Spleen (tissue), 11 donors: ENCODE data around the gene SIDT2. TPM values are rescaled to one million over a fixed set of nuclear protein-coding genes. Genes with fewer than 3 reads are reported as not detected.

Experiments used
- DNase-seq: peaks from one replicate; pipeline ENCODE4 v3.0.0-alpha.2; 2020
- H3K27ac ChIP-seq, 8 donors: fragments of 200-600 bp; sonication (generic) in 7 of 8; 1 replicate in 4 of 8; 2 replicates in 4 of 8; pipeline versions ENCODE4 v1.5.0 to v1.8.0; 2016 to 2021; ENCODE audit warnings: inconsistent platforms in 4 of 8, mild to moderate bottlenecking in 4 of 8, moderate library complexity in 1 of 8
- H3K27me3 ChIP-seq, 7 donors: fragments of 200-600 bp; sonication (generic) in 6 of 7; replicated peaks in 1 of 7; 1 replicate in 4 of 7; 2 replicates in 3 of 7; pipeline versions ENCODE4 v1.5.0 to v1.8.0; 2016 to 2021; ENCODE audit warnings: inconsistent platforms in 3 of 7, mild to moderate bottlenecking in 1 of 7
- H3K36me3 ChIP-seq, 6 donors: fragments of 200-600 bp; sonication (generic) in 5 of 6; 1 replicate in 4 of 6; 2 replicates in 2 of 6; pipeline versions ENCODE4 v1.5.0 to v1.8.0; 2016 to 2021; ENCODE audit warnings: inconsistent platforms in 2 of 6
- H3K4me1 ChIP-seq, 6 donors: fragments of 200-600 bp; sonication (generic) in 5 of 6; 1 replicate in 3 of 6; 2 replicates in 3 of 6; pipeline versions ENCODE4 v1.5.0 to v1.8.0; 2016 to 2021; ENCODE audit warnings: inconsistent platforms in 3 of 6
- H3K4me3 ChIP-seq, 8 donors: fragments of 200-600 bp; sonication (generic) in 7 of 8; 1 replicate in 4 of 8; 2 replicates in 4 of 8; pipeline versions ENCODE4 v1.5.0 to v1.8.0; 2016 to 2021; ENCODE audit warnings: inconsistent platforms in 4 of 8, mild to moderate bottlenecking in 4 of 8, moderate library complexity in 2 of 8
- H3K9me3 ChIP-seq, 8 donors: fragments of 200-600 bp; sonication (generic) in 7 of 8; 1 replicate in 4 of 8; 2 replicates in 4 of 8; pipeline versions ENCODE4 v1.5.0 to v1.8.0; 2016 to 2021; ENCODE audit warnings: inconsistent platforms in 4 of 8
- CTCF ChIP-seq, 11 experiments: fragments of 200-600 bp in 7 of 11; fragments of 450-650 bp in 4 of 11; sonication (generic) in 4 of 11; IDR thresholded peaks in 8 of 11; conservative IDR thresholded peaks in 3 of 11; 1 replicate in 7 of 11; 2 replicates in 4 of 11; pipeline versions ENCODE4 v1.4.0 to v1.8.0; 2016 to 2021; ENCODE audit warnings: antibody characterized with exemption in 11 of 11, inconsistent platforms in 4 of 11, mild to moderate bottlenecking in 1 of 11
- POLR2A ChIP-seq, 3 donors: fragments of 450-650 bp; IDR thresholded peaks; one replicate each; pipeline ENCODE4 v1.5.1; 2017; ENCODE audit warnings: antibody characterized with exemption in 3 of 3, mild to moderate bottlenecking in 1 of 3
- POLR2AphosphoS5 ChIP-seq, 3 donors: sonication (generic); formaldehyde crosslinking; IDR thresholded peaks; one replicate each; pipeline ENCODE4 v1.5.1; 2017; ENCODE audit warnings: antibody characterized with exemption in 3 of 3
- WGBS, 5 donors: extraction: QIAGEN DNeasy Blood & Tissue Kit in 3 of 5; methylation state at CpG; one replicate each; pipeline versions ENCODE4 v1.1.5 to v1.1.7; 2013 to 2018; 5-methylcytosine and 5-hydroxymethylcytosine counted together
- intact Hi-C: fragments of 100-400 bp; cut with DNase I; formaldehyde crosslinking; loops from one replicate; pipeline ENCODE4 v1.15.0; 2023; ENCODE audit warnings: low total_unique reads
- polyA plus RNA-seq, 3 donors: library from polyadenylated mRNA; stranded (reverse); fragments of 200-250 nt; gene quantifications; one replicate each; pipeline ENCODE4 v1.2.1, GENCODE V29; 2013
- total RNA-seq, 7 donors: library from RNA; depleted of rRNA in 3 of 7; stranded (reverse); fragments of >200 nt in 3 of 7; fragmentation: NEBNext Ultra II Directional in 4 of 7; extraction: Animal tissue kit (Norgen Biotek cat#: 25700) in 4 of 7; gene quantifications; one replicate each; pipeline versions ENCODE4 v1.1.0 to v1.2.1, GENCODE V29; 2016 to 2021
- donor health status: healthy with polysubstance abuse.
- donor health status: DM: no; HTN: no; CAD: no; lungs with moderate emphysema.
- donor health status: DM: no; HTN: no; CAD: no.
- donor health status: Bipolar disorder and iron deficiency.
- donor health status: healthy.
- donor health status: DM: no; HTN: no; CAD: no.
- donor health status: DM: yes; HTN: yes; CAD: no.

SIDT2 gene
- total and polyA plus RNA-seq, 10 donors, result 21.3 to 83.8 (median 51.8) TPM

DNA sequence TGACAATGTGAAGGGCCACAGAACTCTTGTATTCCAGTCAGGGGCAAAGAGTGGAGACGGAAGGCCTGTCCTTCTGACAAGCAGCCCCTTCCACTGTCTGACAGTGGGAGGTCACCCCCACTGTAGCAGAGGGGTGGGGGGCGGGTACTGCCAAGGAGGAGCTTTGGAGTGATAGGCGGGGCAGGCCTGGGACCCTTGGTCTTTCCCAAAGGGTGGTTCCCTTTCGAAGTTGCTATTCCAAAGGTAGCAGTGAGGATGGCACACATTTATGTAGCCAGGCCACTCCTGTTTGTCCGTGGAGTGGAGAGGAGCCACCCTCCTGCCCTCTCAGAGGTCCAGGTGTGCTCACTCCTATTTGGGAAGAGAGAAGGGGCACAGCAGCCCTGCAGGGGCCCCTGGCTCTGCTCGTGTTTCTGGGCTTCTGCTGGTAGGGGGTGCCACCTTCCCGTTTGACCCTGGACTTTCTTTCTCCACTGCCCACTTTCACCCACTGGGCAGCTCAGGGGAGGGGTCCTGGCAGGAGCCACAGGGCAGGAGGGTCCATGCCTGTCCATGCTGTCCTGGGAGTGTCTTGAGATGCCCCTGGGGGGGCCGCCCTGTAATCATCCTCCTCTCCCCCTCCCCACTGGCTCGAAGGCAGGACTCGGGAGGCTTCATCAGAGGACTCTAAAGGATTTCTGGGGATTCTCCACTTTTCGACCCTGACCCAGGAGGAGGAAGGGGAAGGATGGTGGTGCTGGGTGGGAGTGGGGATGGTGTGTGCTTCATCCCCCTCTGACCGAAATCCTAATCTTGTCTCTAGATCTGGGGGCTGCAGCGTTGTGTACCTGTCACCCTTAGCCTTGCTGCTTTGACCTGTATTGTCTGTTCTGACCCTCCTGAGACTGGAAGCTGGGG, 21.6 kb downstream of the SIDT2 start:
- Histone ChIP-seq H3K9me3 (no peaks in the 10 kb centered on the region), H3K4me3 (peak overlapping the region in 7 of 8 donors; percentile 7 to 57 (median 39)), H3K27ac (peak overlapping the region in 7 of 8 donors; percentile 52 to 81 (median 78)), H3K36me3 (peaks cover 0 to 73% (median 33%) of the 10 kb centered on the region in 6 donors), H3K27me3 (peaks cover 0 to 5% (median 0%) of the 10 kb centered on the region in 7 donors), H3K4me1 (peaks cover 0 to 65% (median 19%) of the 10 kb centered on the region in 6 donors)
- intact Hi-C loops, result no loop called here
- DNase-seq, result no peak
- TF ChIP-seq CTCF (IDR thresholded peaks at IDR 0.05 in 8 of 11, conservative IDR thresholded peaks at IDR 0.05 in 3 of 11), result no peak
- no peak for TF ChIP-seq POLR2AphosphoS5 (IDR thresholded peaks at IDR 0.05)
- TF ChIP-seq POLR2A (IDR thresholded peaks at IDR 0.05), result no peak
- WGBS, 5 donors, result 64 to 77% (median 72%) methylated on average over 12 to 13 of the region's 13 CpGs

GRCh38 chr11:117200813-117201657, 22.5 kb downstream of the SIDT2 start:
- peak in 2 of 3 donors; percentile 25 to 42 for TF ChIP-seq POLR2AphosphoS5 (IDR thresholded peaks at IDR 0.05)
- no peak for TF ChIP-seq CTCF (IDR thresholded peaks at IDR 0.05 in 8 of 11, conservative IDR thresholded peaks at IDR 0.05 in 3 of 11)
- H3K4me1 ChIP-seq, result peaks cover 0 to 69% (median 22%) of the 10 kb centered on the region in 6 donors
- WGBS, 5 donors, result 70 to 93% (median 82%) methylated on average over 12 of the region's 12 CpGs
- H3K27ac ChIP-seq, result peak overlapping the region in 7 of 8 donors; percentile 1 to 81 (median 78)
- H3K9me3 ChIP-seq, result no peaks in the 10 kb centered on the region
- DNase-seq, result no peak
- peak overlapping the region in 7 of 8 donors; percentile 4 to 57 (median 39) for H3K4me3 ChIP-seq
- intact Hi-C loops, result no loop called here
- peaks cover 0 to 5% (median 0%) of the 10 kb centered on the region in 7 donors for H3K27me3 ChIP-seq
- H3K36me3 ChIP-seq, result peaks cover 0 to 73% (median 32%) of the 10 kb centered on the region in 6 donors

DNA sequence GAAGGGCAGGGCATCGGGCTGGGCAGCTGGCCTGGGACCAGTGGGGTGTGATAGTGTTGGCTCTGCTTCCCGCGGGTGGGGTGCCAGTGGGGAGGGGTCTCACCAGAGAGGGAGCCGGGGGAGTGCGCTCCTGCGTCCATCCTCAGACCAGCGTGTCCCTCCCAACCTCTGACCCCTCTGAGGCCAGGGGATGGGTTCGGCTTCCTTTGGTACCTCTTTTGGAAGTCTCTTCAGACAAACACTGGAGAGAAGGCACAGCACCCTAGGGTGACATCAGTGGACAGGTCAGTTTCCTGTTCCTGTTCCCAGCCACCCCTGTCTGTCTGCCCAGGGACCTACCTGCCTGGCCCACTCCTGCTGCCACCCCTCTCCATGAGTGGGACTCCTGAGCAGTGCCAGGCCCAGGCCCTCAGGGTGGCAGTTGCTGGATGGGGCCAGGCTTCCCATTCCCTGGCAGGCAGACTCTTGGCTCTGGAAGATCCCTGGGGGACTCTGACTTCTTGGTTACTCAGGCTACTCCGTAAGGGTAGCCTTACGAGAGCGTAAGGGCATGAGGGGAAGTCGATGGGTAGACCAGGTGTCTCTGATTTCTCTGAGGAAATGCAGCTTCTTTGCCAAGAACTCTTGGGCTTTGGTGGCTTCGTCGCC, 23.2 kb downstream of the SIDT2 start:
- intact Hi-C loops, result no loop called here
- Histone ChIP-seq H3K9me3 (no peaks in the 10 kb centered on the region), H3K4me1 (peaks cover 0 to 69% (median 22%) of the 10 kb centered on the region in 6 donors), H3K36me3 (peaks cover 0 to 68% (median 28%) of the 10 kb centered on the region in 6 donors), H3K27ac (peak overlapping the region in 7 of 8 donors; percentile 1 to 81 (median 78)), H3K4me3 (peak overlapping the region in 6 of 8 donors; percentile 4 to 57 (median 40)), H3K27me3 (peaks cover 0 to 5% (median 0%) of the 10 kb centered on the region in 7 donors)
- TF ChIP-seq POLR2A (IDR thresholded peaks at IDR 0.05) (no peak), CTCF (IDR thresholded peaks at IDR 0.05 in 8 of 11, conservative IDR thresholded peaks at IDR 0.05 in 3 of 11) (no peak), POLR2AphosphoS5 (IDR thresholded peaks at IDR 0.05) (peak in 2 of 3 donors; percentile 9 to 72)
- DNase-seq, result no peak
- WGBS, 5 donors, result 63 to 80% (median 76%) methylated on average over 9 to 14 of the region's 14 CpGs
